Measurements from ENCODE around the gene MCL1.
"Not testable (repeated sequence)": the region's sequence is repeated elsewhere in the genome, so short reads cannot be mapped to it uniquely, and the experiment has no call there.

- not testable (repeated sequence) for TF ChIP-seq CTCF (conservative IDR thresholded peaks at IDR 0.05 in 1 of 2, IDR thresholded peaks at IDR 0.05 in 1 of 2; ENCODE audit: low read depth in 1 of 2, low read length in 2 of 2); EZH2 (IDR thresholded peaks at IDR 0.05; ENCODE audit: low read length, missing control alignments)
These were observed 45.1 kb upstream of the MCL1 start for GRCh38 chr1:150624546-150624945.
